Keratinocyte (primary cell): ENCODE results near the gene BANP. TPM values are rescaled to one million over a fixed set of nuclear protein-coding genes. Genes with fewer than 3 reads are reported as not detected.

ENCODE experiments used
- DNase-seq: peaks from one replicate; pipeline ENCODE4 v3.0.0-alpha.2; 2011; ENCODE audit warnings: low read depth, missing footprints, low spot score
- FAIRE-seq: peaks from 2 replicates; lab custom pipeline; 2011; peaks lifted over from hg19 to GRCh38; lab: Jason Lieb, UNC
- H2AFZ ChIP-seq: 2 replicates; pipeline ENCODE4 v1.6.0; 2012; ENCODE audit warnings: low read length, control low read depth, inconsistent platforms; ENCODE audit not compliant: control insufficient read depth
- H3K27ac ChIP-seq: 2 replicates; pipeline ENCODE4 v1.5.1; 2011; ENCODE audit warnings: low read length; ENCODE audit not compliant: control insufficient read depth, insufficient read depth
- H3K27me3 ChIP-seq: 3 replicates; pipeline ENCODE4 v1.6.0; 2011; ENCODE audit warnings: low read length; ENCODE audit not compliant: control insufficient read depth, insufficient read depth; ENCODE audit errors: extremely low read depth
- H3K36me3 ChIP-seq, 2 experiments: 2 replicates in 1 of 2; 3 replicates in 1 of 2; pipeline ENCODE4 v1.5.1; 2011; ENCODE audit warnings: low read length in 2 of 2, mild to moderate bottlenecking in 1 of 2; ENCODE audit not compliant: control insufficient read depth in 2 of 2, insufficient read depth in 2 of 2; ENCODE audit errors: extremely low read depth in 1 of 2
- H3K4me1 ChIP-seq: 3 replicates; pipeline ENCODE4 v1.5.1; 2011; ENCODE audit warnings: low read length; ENCODE audit not compliant: control insufficient read depth, insufficient read depth; ENCODE audit errors: extremely low read depth
- H3K4me2 ChIP-seq: 3 replicates; pipeline ENCODE4 v1.6.0; 2011; ENCODE audit warnings: low read depth, low read length; ENCODE audit not compliant: control insufficient read depth, insufficient read depth; ENCODE audit errors: extremely low read depth
- H3K4me3 ChIP-seq, 3 experiments: fragments of 200-600 bp in 1 of 3; sonication (generic) in 1 of 3; 2 replicates in 2 of 3; 3 replicates in 1 of 3; pipeline ENCODE4 v1.5.1; 2011 to 2016; ENCODE audit warnings: low read length in 3 of 3, mild to moderate bottlenecking in 3 of 3, control low read depth in 2 of 3, inconsistent platforms in 1 of 3, low read depth in 1 of 3, mixed read lengths in 1 of 3, mixed run types in 1 of 3, moderate library complexity in 1 of 3; ENCODE audit not compliant: control insufficient read depth in 2 of 3, insufficient read depth in 2 of 3; ENCODE audit errors: extremely low read depth in 1 of 3
- H3K79me2 ChIP-seq: 2 replicates; pipeline ENCODE4 v1.6.0; 2012; ENCODE audit warnings: low read length; ENCODE audit not compliant: control insufficient read depth, insufficient read depth
- H3K9ac ChIP-seq: 3 replicates; pipeline ENCODE4 v1.6.0; 2011; ENCODE audit warnings: low read length; ENCODE audit not compliant: control insufficient read depth, insufficient read depth; ENCODE audit errors: extremely low read depth
- H3K9me1 ChIP-seq: 3 replicates; pipeline ENCODE4 v1.6.0; 2011; ENCODE audit warnings: low read length; ENCODE audit not compliant: control insufficient read depth, insufficient read depth; ENCODE audit errors: extremely low read depth
- H3K9me3 ChIP-seq: 2 replicates; pipeline ENCODE4 v1.5.1; 2012; ENCODE audit warnings: low read depth, low read length; ENCODE audit not compliant: control insufficient read depth
- H4K20me1 ChIP-seq: 3 replicates; pipeline ENCODE4 v1.6.0; 2011; ENCODE audit warnings: low read length; ENCODE audit not compliant: control insufficient read depth, insufficient read depth; ENCODE audit errors: extremely low read depth
- CTCF ChIP-seq, 3 experiments: IDR thresholded peaks in 1 of 3; conservative IDR thresholded peaks in 1 of 3; optimal IDR thresholded peaks in 1 of 3; 2 replicates in 2 of 3; 3 replicates in 1 of 3; pipeline versions ENCODE3 to v1.5.1; 2011; ENCODE audit warnings: low read length in 3 of 3, mild to moderate bottlenecking in 3 of 3, moderate library complexity in 2 of 3, control low read depth in 1 of 3, inconsistent platforms in 1 of 3; ENCODE audit not compliant: insufficient read depth in 2 of 3; ENCODE audit errors: extremely low read depth in 1 of 3
- EZH2 ChIP-seq: IDR thresholded peaks from one replicate; pipeline ENCODE4 v1.6.1; 2012; ENCODE audit warnings: inconsistent platforms, mild to moderate bottlenecking, low read length, moderate library complexity
- dilution Hi-C: fragments of 300-500 bp; cut with MboI; formaldehyde crosslinking; loops from one replicate; pipeline ENCODE4 v1.7.0; 2020; ENCODE audit warnings: low sequenced_read_pairs; ENCODE audit not compliant: extremely low pct_ligation_motif_present
- polyA plus RNA-seq, 5 experiments: library from polyadenylated mRNA; depleted of rRNA in 3 of 5; stranded (reverse) in 3 of 5; stranded (forward) in 1 of 5; unstranded in 1 of 5; fragments of >200 nt; gene quantifications; 1 replicate in 1 of 5; 2 replicates in 3 of 5; 3 replicates in 1 of 5; pipeline versions ENCODE4 v1.2.1 to v1.2.3, GENCODE V29; 2011 to 2012; ENCODE audit warnings: missing spikeins in 2 of 5, low read depth in 1 of 5, low replicate concordance in 1 of 5

Gene BANP
- polyA plus RNA-seq, 1 donor (not counting 4 experiments of a cell fraction or from before 2014, with no cell fraction given), result 10.8 TPM

- Histone ChIP-seq H3K4me3 (no peak overlapping the region), H3K4me2 (no peak overlapping the region), H3K27ac (no peak overlapping the region), H4K20me1 (no peaks in the 10 kb centered on the region), H3K27me3 (no peaks in the 10 kb centered on the region), H3K9ac (no peak overlapping the region), H3K36me3 (peaks cover 0 to 2% of the 10 kb centered on the region in 2 experiments), H3K9me3 (no peaks in the 10 kb centered on the region), H3K79me2 (peaks cover 15% of the 10 kb centered on the region), H2AFZ (no peak overlapping the region), H3K4me1 (peaks cover 14% of the 10 kb centered on the region), H3K9me1 (no peaks in the 10 kb centered on the region)
- FAIRE-seq (no peak), DNase-seq (no peak)
- dilution Hi-C loops, result no loop called here
- TF ChIP-seq EZH2 (no peak), CTCF (optimal IDR thresholded peaks at IDR 0.05 in 1 of 3, IDR thresholded peaks at IDR 0.05 in 1 of 3, conservative IDR thresholded peaks at IDR 0.05 in 1 of 3; ENCODE audit: extremely low read depth in 1 of 3, insufficient read depth in 2 of 3, low read length in 3 of 3) (no peak)
Observed at GRCh38 chr16:87948119-87948545, 3.1 kb upstream of the BANP start.

DNA sequence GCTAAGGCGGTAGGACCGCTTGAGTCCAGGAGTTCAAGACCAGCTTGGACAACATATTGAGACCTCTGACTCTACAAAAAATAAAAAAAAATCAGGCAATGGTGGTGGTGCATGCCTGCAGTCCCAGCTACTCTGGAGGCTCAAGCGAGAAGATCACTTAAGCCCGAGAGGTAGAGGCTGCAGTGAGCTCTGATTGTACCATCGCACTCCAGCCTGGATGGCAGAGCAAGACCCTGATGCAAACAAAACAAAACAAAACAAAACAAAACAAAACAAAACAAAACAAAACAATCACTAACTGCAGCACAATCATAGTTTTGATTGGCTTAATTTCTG lies 2.5 kb upstream of the BANP start:
- no peak overlapping the region for H3K4me3 ChIP-seq
- H3K27ac ChIP-seq, result no peak overlapping the region
- H3K79me2 ChIP-seq, result peaks cover 21% of the 10 kb centered on the region
- DNase-seq, result no peak
- H3K4me1 ChIP-seq, result peaks cover 16% of the 10 kb centered on the region
- H2AFZ ChIP-seq, result no peak overlapping the region
- TF ChIP-seq EZH2 (no peak), CTCF (optimal IDR thresholded peaks at IDR 0.05 in 1 of 3, IDR thresholded peaks at IDR 0.05 in 1 of 3, conservative IDR thresholded peaks at IDR 0.05 in 1 of 3; ENCODE audit: extremely low read depth in 1 of 3, insufficient read depth in 2 of 3, low read length in 3 of 3) (no peak)
- no peak overlapping the region for H3K9ac ChIP-seq
- FAIRE-seq, result no peak
- H4K20me1 ChIP-seq, result no peaks in the 10 kb centered on the region
- H3K36me3 ChIP-seq, result peaks cover 5 to 7% of the 10 kb centered on the region in 2 experiments
- no peaks in the 10 kb centered on the region for H3K9me3 ChIP-seq
- no peaks in the 10 kb centered on the region for H3K9me1 ChIP-seq
- dilution Hi-C loops, result no loop called here
- no peaks in the 10 kb centered on the region for H3K27me3 ChIP-seq
- H3K4me2 ChIP-seq, result no peak overlapping the region
